ENCODE measurements around the gene MOB3B. TPM values are rescaled to one million over a fixed set of nuclear protein-coding genes. Genes with fewer than 3 reads are reported as not detected.

MOB3B gene
- total RNA-seq, 1 donor from 2014 or later, result 1.0 TPM

DNA sequence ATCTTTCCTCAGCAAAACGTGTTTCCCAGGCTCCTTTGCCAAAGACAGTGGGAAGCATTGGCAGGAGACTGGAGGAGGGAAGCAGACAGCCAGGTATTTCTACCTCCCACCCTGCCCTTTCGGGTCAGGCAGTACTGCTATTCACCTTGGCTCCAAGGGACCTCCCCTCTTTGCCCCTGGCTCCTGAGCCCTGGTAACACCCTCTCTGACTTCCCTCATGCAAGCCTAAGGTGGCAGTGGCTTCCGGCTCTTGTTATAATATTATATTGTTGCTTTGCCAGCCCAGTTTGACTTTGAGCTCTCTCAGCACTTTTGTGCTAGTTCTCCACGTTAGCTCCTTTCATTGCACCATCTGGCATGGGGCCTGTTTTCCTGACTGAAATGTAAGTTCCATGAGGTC is 87.2 kb downstream of the MOB3B start:
- H3K9ac ChIP-seq (ENCODE audit: low read depth in 1 of 3, low read length in 3 of 3), result no peak overlapping the region
- no peaks in the 10 kb centered on the region for H3K9me3 ChIP-seq (ENCODE audit: control insufficient read depth in 3 of 3, low read length in 3 of 3)
- peaks cover 0 to 4% (median 3%) of the 10 kb centered on the region in 3 donors for H3K4me1 ChIP-seq (ENCODE audit: control insufficient read depth in 3 of 3, insufficient read depth in 3 of 3, low read length in 3 of 3)
- no peaks in the 10 kb centered on the region for H3K27me3 ChIP-seq (ENCODE audit: control insufficient read depth in 3 of 3, insufficient read depth in 3 of 3, low read length in 3 of 3)
- no peaks in the 10 kb centered on the region for H3K36me3 ChIP-seq (ENCODE audit: control insufficient read depth in 3 of 3, insufficient read depth in 3 of 3, low read length in 3 of 3)
- H3K4me3 ChIP-seq (ENCODE audit: low read length in 3 of 3), result no peak overlapping the region
- H3K27ac ChIP-seq (ENCODE audit: low read depth, low read length), result no peak overlapping the region

DNA sequence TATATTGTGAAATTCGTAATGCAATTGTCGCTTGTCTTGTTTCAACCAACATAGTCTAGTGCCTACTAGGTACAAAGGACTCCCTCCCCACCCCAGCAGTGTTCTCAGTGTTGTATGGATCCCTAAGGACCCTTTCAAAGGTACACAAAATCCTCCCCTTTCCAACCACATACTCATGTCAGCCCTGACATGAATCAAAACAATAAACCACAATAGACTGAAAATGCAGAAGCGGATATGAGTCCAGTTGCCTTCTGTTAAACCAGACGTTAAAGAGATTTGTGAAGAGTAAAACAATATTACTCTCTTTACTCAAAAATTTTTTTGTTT is 87.9 kb downstream of the MOB3B start:
- Histone ChIP-seq H3K9ac (ENCODE audit: low read depth in 1 of 3, low read length in 3 of 3) (no peak overlapping the region), H3K36me3 (ENCODE audit: control insufficient read depth in 3 of 3, insufficient read depth in 3 of 3, low read length in 3 of 3) (no peaks in the 10 kb centered on the region), H3K4me1 (ENCODE audit: control insufficient read depth in 3 of 3, insufficient read depth in 3 of 3, low read length in 3 of 3) (peaks cover 0 to 4% (median 3%) of the 10 kb centered on the region in 3 donors), H3K27ac (ENCODE audit: low read depth, low read length) (no peak overlapping the region), H3K9me3 (ENCODE audit: control insufficient read depth in 3 of 3, low read length in 3 of 3) (no peaks in the 10 kb centered on the region), H3K27me3 (ENCODE audit: control insufficient read depth in 3 of 3, insufficient read depth in 3 of 3, low read length in 3 of 3) (no peaks in the 10 kb centered on the region), H3K4me3 (ENCODE audit: low read length in 3 of 3) (no peak overlapping the region)

DNA sequence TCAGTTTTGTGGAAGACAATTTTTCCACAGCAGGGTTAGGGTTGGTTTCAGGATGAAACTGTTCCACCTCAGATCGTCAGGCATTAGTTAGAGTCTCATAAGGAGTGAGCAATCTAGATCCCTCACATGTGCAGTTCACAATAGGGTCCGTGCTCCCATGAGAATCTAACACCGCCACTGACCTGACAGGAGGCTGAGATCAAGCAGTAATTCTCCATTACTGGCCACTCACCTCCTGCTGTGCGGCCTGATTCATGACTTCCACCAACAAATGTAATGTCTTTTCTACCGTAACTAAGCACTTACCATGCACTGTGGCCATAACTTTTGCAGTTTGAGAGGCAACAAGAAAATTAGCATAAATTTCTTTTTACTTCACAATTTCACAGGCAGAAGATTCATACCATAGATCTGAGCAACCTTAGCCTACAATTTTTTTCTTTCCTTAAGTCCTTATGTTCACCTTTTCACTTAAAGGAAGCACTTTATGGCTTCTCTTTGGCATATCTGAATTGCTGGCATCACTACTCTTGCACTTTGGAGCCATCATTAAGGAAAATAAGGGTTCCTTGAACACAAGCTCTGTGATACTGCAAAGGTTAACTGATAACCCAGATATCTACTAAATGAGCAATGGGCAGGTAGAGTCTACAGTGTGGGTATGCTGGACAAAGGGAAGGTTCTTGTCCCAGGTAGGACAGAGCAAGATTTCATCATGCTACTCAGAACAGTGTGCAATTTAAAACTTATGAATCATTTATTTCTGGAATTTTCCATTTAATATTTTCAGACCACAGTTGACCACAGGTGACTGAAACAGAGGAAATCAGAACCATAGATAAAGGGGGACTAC is 88.5 kb downstream of the MOB3B start:
- Histone ChIP-seq H3K9me3 (ENCODE audit: control insufficient read depth in 3 of 3, low read length in 3 of 3) (no peaks in the 10 kb centered on the region), H3K27me3 (ENCODE audit: control insufficient read depth in 3 of 3, insufficient read depth in 3 of 3, low read length in 3 of 3) (no peaks in the 10 kb centered on the region), H3K4me1 (ENCODE audit: control insufficient read depth in 3 of 3, insufficient read depth in 3 of 3, low read length in 3 of 3) (peaks cover 0 to 4% (median 3%) of the 10 kb centered on the region in 3 donors), H3K36me3 (ENCODE audit: control insufficient read depth in 3 of 3, insufficient read depth in 3 of 3, low read length in 3 of 3) (no peaks in the 10 kb centered on the region), H3K9ac (ENCODE audit: low read depth in 1 of 3, low read length in 3 of 3) (no peak overlapping the region), H3K4me3 (ENCODE audit: low read length in 3 of 3) (no peak overlapping the region), H3K27ac (ENCODE audit: low read depth, low read length) (no peak overlapping the region)

- peaks cover 2 to 4% (median 3%) of the 10 kb centered on the region in 3 donors for H3K4me1 ChIP-seq (ENCODE audit: control insufficient read depth in 3 of 3, insufficient read depth in 3 of 3, low read length in 3 of 3)
- no peaks in the 10 kb centered on the region for H3K9me3 ChIP-seq (ENCODE audit: control insufficient read depth in 3 of 3, low read length in 3 of 3)
- no peak overlapping the region for H3K27ac ChIP-seq (ENCODE audit: low read depth, low read length)
- H3K36me3 ChIP-seq (ENCODE audit: control insufficient read depth in 3 of 3, insufficient read depth in 3 of 3, low read length in 3 of 3), result no peaks in the 10 kb centered on the region
- H3K9ac ChIP-seq (ENCODE audit: low read depth in 1 of 3, low read length in 3 of 3), result no peak overlapping the region
- H3K27me3 ChIP-seq (ENCODE audit: control insufficient read depth in 3 of 3, insufficient read depth in 3 of 3, low read length in 3 of 3), result no peaks in the 10 kb centered on the region
- no peak overlapping the region for H3K4me3 ChIP-seq (ENCODE audit: low read length in 3 of 3)
These were observed 91.1 kb downstream of the MOB3B start for GRCh38 chr9:27438522-27438921.

DNA sequence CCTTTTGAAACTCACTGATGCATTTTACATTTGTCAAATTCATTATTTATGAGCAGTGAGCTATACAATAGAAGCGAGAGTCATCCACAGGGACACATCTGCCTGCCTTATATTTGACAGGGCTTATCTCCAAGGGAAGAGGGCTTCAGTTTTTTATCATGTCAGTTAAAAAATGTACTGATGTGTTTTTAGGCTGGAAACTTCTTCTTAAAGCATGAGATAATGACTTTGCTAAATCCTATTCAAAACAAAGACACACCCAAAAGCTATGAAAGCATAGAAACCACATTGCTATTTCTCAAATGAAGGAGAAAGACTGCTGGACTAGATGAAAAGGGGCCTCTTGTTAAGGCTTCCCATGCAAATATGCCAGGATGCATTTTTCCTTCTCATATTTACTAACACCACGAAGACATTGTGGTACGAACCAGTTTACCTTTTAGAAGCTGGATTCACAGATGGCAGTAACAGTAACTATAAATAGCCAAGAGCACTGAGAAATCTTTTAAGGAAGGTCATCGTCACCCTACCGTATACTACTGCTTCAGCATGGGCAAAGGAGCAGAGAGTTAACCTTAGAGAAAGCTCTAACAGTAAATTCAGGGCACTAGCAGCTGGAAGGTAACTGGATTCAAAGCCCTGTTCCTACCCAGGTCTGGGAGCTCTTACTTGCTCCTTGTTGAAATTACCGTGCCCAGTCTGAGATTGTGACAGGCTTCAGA is 91.8 kb downstream of the MOB3B start:
- no peak overlapping the region for H3K9ac ChIP-seq (ENCODE audit: low read depth in 1 of 3, low read length in 3 of 3)
- no peak overlapping the region for H3K27ac ChIP-seq (ENCODE audit: low read depth, low read length)
- H3K4me1 ChIP-seq (ENCODE audit: control insufficient read depth in 3 of 3, insufficient read depth in 3 of 3, low read length in 3 of 3), result peaks cover 2 to 4% (median 3%) of the 10 kb centered on the region in 3 donors
- no peak overlapping the region for H3K4me3 ChIP-seq (ENCODE audit: low read length in 3 of 3)
- no peaks in the 10 kb centered on the region for H3K36me3 ChIP-seq (ENCODE audit: control insufficient read depth in 3 of 3, insufficient read depth in 3 of 3, low read length in 3 of 3)
- no peaks in the 10 kb centered on the region for H3K9me3 ChIP-seq (ENCODE audit: control insufficient read depth in 3 of 3, low read length in 3 of 3)
- H3K27me3 ChIP-seq (ENCODE audit: control insufficient read depth in 3 of 3, insufficient read depth in 3 of 3, low read length in 3 of 3), result no peaks in the 10 kb centered on the region

DNA sequence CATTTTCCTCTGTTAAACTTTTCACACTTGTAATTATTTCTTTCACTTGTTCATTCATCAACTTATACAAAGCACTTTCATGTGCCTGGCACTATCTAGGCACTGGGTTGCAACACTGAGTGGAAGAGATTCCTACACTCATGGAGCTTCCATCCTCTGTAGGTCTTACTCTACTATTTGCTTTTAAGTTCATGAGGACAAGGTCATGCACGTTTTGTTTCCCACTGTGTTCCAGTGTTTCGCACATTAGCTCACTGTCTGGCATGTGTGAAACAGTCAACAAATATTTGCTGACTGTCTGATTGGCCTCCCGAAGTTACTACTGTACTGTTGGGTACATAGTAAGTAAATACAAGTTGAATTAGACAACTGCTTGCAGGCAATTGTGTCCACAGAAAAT is 93.4 kb downstream of the MOB3B start:
- Histone ChIP-seq H3K9ac (ENCODE audit: low read depth in 1 of 3, low read length in 3 of 3) (no peak overlapping the region), H3K4me1 (ENCODE audit: control insufficient read depth in 3 of 3, insufficient read depth in 3 of 3, low read length in 3 of 3) (peaks cover 5 to 8% (median 7%) of the 10 kb centered on the region in 3 donors), H3K36me3 (ENCODE audit: control insufficient read depth in 3 of 3, insufficient read depth in 3 of 3, low read length in 3 of 3) (no peaks in the 10 kb centered on the region), H3K27me3 (ENCODE audit: control insufficient read depth in 3 of 3, insufficient read depth in 3 of 3, low read length in 3 of 3) (no peaks in the 10 kb centered on the region), H3K27ac (ENCODE audit: low read depth, low read length) (no peak overlapping the region), H3K4me3 (ENCODE audit: low read length in 3 of 3) (no peak overlapping the region), H3K9me3 (ENCODE audit: control insufficient read depth in 3 of 3, low read length in 3 of 3) (no peaks in the 10 kb centered on the region)

DNA sequence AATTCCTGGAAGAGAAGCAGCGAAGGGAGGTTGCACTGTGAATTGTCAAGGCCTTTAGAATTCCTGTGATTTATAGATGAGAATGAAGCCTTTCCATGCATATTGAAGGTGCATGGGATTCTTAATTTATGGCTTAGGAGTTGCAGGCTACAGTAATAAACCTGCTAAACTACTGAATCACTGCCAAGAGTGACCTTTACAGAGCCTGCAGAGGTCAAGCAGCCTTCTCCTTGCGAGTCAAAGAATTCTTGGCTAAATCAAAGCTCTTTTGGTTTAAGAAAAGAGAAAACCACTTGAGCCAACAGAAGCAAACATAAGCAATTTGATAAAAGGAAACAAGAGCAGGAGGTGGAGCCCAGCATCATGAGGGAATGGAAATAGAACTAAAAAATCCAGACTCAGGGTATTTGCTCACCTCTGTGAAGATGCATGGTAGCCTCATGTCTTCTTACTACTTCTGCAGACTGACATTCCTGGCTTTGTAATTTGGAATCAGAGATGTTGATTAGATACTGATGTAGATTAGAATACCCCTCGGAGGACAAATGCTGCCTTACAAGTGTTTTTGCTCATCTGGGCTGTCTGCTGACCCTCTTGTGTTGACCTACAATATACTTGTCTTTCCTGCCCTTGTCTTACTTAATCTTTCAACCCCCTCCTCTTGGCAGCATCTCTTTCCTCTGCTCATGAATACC is 95.8 kb downstream of the MOB3B start:
- Histone ChIP-seq H3K9ac (ENCODE audit: low read depth in 1 of 3, low read length in 3 of 3) (no peak overlapping the region), H3K4me3 (ENCODE audit: low read length in 3 of 3) (no peak overlapping the region), H3K27me3 (ENCODE audit: control insufficient read depth in 3 of 3, insufficient read depth in 3 of 3, low read length in 3 of 3) (no peaks in the 10 kb centered on the region), H3K9me3 (ENCODE audit: control insufficient read depth in 3 of 3, low read length in 3 of 3) (no peaks in the 10 kb centered on the region), H3K27ac (ENCODE audit: low read depth, low read length) (no peak overlapping the region), H3K36me3 (ENCODE audit: control insufficient read depth in 3 of 3, insufficient read depth in 3 of 3, low read length in 3 of 3) (no peaks in the 10 kb centered on the region), H3K4me1 (ENCODE audit: control insufficient read depth in 3 of 3, insufficient read depth in 3 of 3, low read length in 3 of 3) (peaks cover 5 to 8% (median 7%) of the 10 kb centered on the region in 3 donors)

- Histone ChIP-seq H3K27ac (ENCODE audit: low read depth, low read length) (no peak overlapping the region), H3K4me1 (ENCODE audit: control insufficient read depth in 3 of 3, insufficient read depth in 3 of 3, low read length in 3 of 3) (peaks cover 7 to 12% (median 9%) of the 10 kb centered on the region in 3 donors), H3K4me3 (ENCODE audit: low read length in 3 of 3) (no peak overlapping the region), H3K9me3 (ENCODE audit: control insufficient read depth in 3 of 3, low read length in 3 of 3) (no peaks in the 10 kb centered on the region), H3K9ac (ENCODE audit: low read depth in 1 of 3, low read length in 3 of 3) (no peak overlapping the region), H3K27me3 (ENCODE audit: control insufficient read depth in 3 of 3, insufficient read depth in 3 of 3, low read length in 3 of 3) (no peaks in the 10 kb centered on the region), H3K36me3 (ENCODE audit: control insufficient read depth in 3 of 3, insufficient read depth in 3 of 3, low read length in 3 of 3) (no peaks in the 10 kb centered on the region)
These were observed 97.3 kb downstream of the MOB3B start for GRCh38 chr9:27432308-27432707.

DNA sequence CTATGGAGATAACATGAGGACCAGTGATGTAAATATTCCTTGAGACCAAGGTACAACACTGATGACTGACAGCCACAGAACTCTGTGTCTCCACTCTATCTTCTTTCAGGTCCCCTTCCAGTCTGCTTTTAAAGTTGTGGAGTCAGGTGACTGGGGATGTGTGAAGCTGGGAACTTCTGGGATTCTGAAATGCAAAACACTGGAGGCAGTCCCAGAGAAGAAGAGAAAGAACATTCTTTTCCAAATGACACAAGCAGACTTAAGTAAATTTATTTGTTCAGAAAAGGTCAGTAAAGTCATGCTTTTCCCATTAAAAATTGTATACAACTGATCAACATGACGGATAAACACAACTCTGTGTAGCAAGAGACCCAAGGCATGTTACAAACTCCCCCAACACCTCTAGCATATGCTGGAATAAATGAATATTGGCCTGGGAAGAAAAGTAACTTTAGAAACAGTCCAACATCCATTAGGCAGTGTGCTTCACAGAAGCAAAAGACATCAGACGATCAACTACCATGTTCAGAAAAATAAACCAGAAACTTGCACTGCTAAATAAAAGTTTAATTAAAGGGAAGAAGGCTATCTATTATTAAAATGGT is 98.0 kb downstream of the MOB3B start:
- no peaks in the 10 kb centered on the region for H3K27me3 ChIP-seq (ENCODE audit: control insufficient read depth in 3 of 3, insufficient read depth in 3 of 3, low read length in 3 of 3)
- H3K9ac ChIP-seq (ENCODE audit: low read depth in 1 of 3, low read length in 3 of 3), result no peak overlapping the region
- H3K9me3 ChIP-seq (ENCODE audit: control insufficient read depth in 3 of 3, low read length in 3 of 3), result no peaks in the 10 kb centered on the region
- peaks cover 7 to 18% (median 15%) of the 10 kb centered on the region in 3 donors for H3K4me1 ChIP-seq (ENCODE audit: control insufficient read depth in 3 of 3, insufficient read depth in 3 of 3, low read length in 3 of 3)
- H3K4me3 ChIP-seq (ENCODE audit: low read length in 3 of 3), result no peak overlapping the region
- H3K27ac ChIP-seq (ENCODE audit: low read depth, low read length), result no peak overlapping the region
- H3K36me3 ChIP-seq (ENCODE audit: control insufficient read depth in 3 of 3, insufficient read depth in 3 of 3, low read length in 3 of 3), result no peaks in the 10 kb centered on the region
